GM12878 (cell line): ENCODE results near the gene CACHD1. TPM values are rescaled to one million over a fixed set of nuclear protein-coding genes. Genes with fewer than 3 reads are reported as not detected.

Experiments
- ATAC-seq: fragments of 200-7000 bp; cut with Tn5 transposase; 3 replicates; pipeline ENCODE4 v1.9.1; 2020; ENCODE audit warnings: mild to moderate bottlenecking, moderate library complexity
- BruUV-seq: library from RNA; stranded (reverse); fragments of 400-500 nt; replicated peaks from 2 replicates; lab custom pipeline; 2021; lab: Mats Ljungman, UMichigan
- CTCF ChIA-PET: fragments of 300-600 bp; sonication (Branson Sonifier 250); formaldehyde crosslinking; extraction: SDS; loops from one replicate; lab custom pipeline; 2021; ENCODE audit warnings: inconsistent platforms; lab: Yijun Ruan, JAX
- POLR2A ChIA-PET: fragments of 350-600 bp; formaldehyde crosslinking; extraction: SDS; loops from one replicate; lab custom pipeline; 2021; ENCODE audit warnings: inconsistent platforms; lab: Charles Lee
- RAD21 ChIA-PET: fragments of 300-600 bp; sonication (Branson Sonifier 250); formaldehyde crosslinking; loops from one replicate; lab custom pipeline; 2023; ENCODE audit warnings: antibody characterized with exemption; ENCODE audit not compliant: unreplicated experiment; lab: Charles Lee
- SMC1A ChIA-PET: fragments of 300-600 bp; sonication (Branson Sonifier 250); formaldehyde crosslinking; loops from one replicate; lab custom pipeline; 2023; ENCODE audit not compliant: unreplicated experiment, uncharacterized antibody; lab: Charles Lee
- DNase-seq: peaks from one replicate; pipeline ENCODE4 v3.0.0-alpha.2; 2011; ENCODE audit warnings: low read depth, low spot score
- FAIRE-seq: peaks from 3 replicates; lab custom pipeline; 2011; peaks lifted over from hg19 to GRCh38; lab: Jason Lieb, UNC
- H2AFZ ChIP-seq: 2 replicates; pipeline ENCODE4 v1.6.0; 2011; ENCODE audit warnings: low read depth, low read length, control low read depth; ENCODE audit not compliant: control insufficient read depth
- H3K27ac ChIP-seq: 2 replicates; pipeline ENCODE4 v1.5.1; 2011; ENCODE audit warnings: control low read depth; ENCODE audit not compliant: control insufficient read depth, insufficient read depth
- H3K27me3 ChIP-seq, 2 experiments: replicated peaks in 1 of 2; 2 replicates each; pipeline versions ENCODE4 v1.6.0 to v1.6.1; 2011; ENCODE audit warnings: low read length in 1 of 2; ENCODE audit not compliant: control insufficient read depth in 2 of 2, insufficient read depth in 2 of 2
- H3K36me3 ChIP-seq, 2 experiments: 2 replicates each; pipeline ENCODE4 v1.5.1; 2011; ENCODE audit warnings: low read length in 1 of 2; ENCODE audit not compliant: control insufficient read depth in 2 of 2, insufficient read depth in 2 of 2
- H3K4me1 ChIP-seq: 2 replicates; pipeline ENCODE4 v1.6.1; 2011; ENCODE audit warnings: mild to moderate bottlenecking, low read length, moderate library complexity, mixed read lengths; ENCODE audit not compliant: control insufficient read depth, insufficient read depth
- H3K4me2 ChIP-seq: 2 replicates; pipeline ENCODE4 v1.6.0; 2011; ENCODE audit warnings: control low read depth; ENCODE audit not compliant: control insufficient read depth, insufficient read depth
- H3K4me3 ChIP-seq: fragments of 200-600 bp; sonication (generic); 2 replicates; pipeline ENCODE4 v1.5.1; 2016
- H3K79me2 ChIP-seq: 2 replicates; pipeline ENCODE4 v1.6.0; 2011; ENCODE audit warnings: low read length; ENCODE audit not compliant: control insufficient read depth, insufficient read depth
- H3K9ac ChIP-seq: 2 replicates; pipeline ENCODE4 v1.8.0; 2011; ENCODE audit warnings: low read length, control low read depth, mixed read lengths; ENCODE audit not compliant: control insufficient read depth, insufficient read depth
- H3K9me3 ChIP-seq: replicated peaks from 3 replicates; pipeline ENCODE4 v1.5.1; 2011; ENCODE audit warnings: mild to moderate bottlenecking, low read length; ENCODE audit not compliant: control insufficient read depth, insufficient read depth
- H4K20me1 ChIP-seq: 2 replicates; pipeline ENCODE4 v1.6.0; 2011; ENCODE audit not compliant: control insufficient read depth, insufficient read depth
- BCL11A ChIP-seq: IDR thresholded peaks from 2 replicates; pipeline ENCODE4 v1.6.1; 2011; ENCODE audit warnings: low read depth, low read length
- BRCA1 ChIP-seq: IDR thresholded peaks from 2 replicates; pipeline ENCODE4 v1.6.1; 2011; ENCODE audit warnings: low read depth, low read length, improper control_type of control experiment
- CHD4 ChIP-seq: fragments of 200-600 bp; sonication (generic); IDR thresholded peaks from 2 replicates; pipeline ENCODE4 v1.6.1; 2016; ENCODE audit warnings: mild to moderate bottlenecking
- CTCF ChIP-seq, 3 experiments: IDR thresholded peaks in 2 of 3; conservative IDR thresholded peaks in 1 of 3; 2 replicates each; pipeline ENCODE4 v1.5.1; 2011; ENCODE audit warnings: low read depth in 3 of 3, low read length in 3 of 3, mild to moderate bottlenecking in 3 of 3, control low read depth in 2 of 3, moderate library complexity in 2 of 3, inconsistent platforms in 1 of 3, mixed read lengths in 1 of 3; ENCODE audit not compliant: control insufficient read depth in 2 of 3, insufficient read depth in 1 of 3; ENCODE audit errors: extremely low read depth in 1 of 3
- EP300 ChIP-seq, 2 experiments: fragments of 150-350 bp in 1 of 2; IDR thresholded peaks; 2 replicates each; pipeline ENCODE4 v1.6.1; 2011 to 2012; ENCODE audit warnings: low read depth in 2 of 2, low read length in 2 of 2, borderline replicate concordance in 1 of 2, improper control_type of control experiment in 1 of 2, inconsistent platforms in 1 of 2; ENCODE audit not compliant: control insufficient read depth in 1 of 2
- FOXM1 ChIP-seq: IDR thresholded peaks from 2 replicates; pipeline ENCODE4 v1.6.1; 2012; ENCODE audit warnings: low read depth, mild to moderate bottlenecking, inconsistent platforms, low read length, moderate library complexity
- IKZF2 ChIP-seq, 2 experiments: fragments of 450-650 bp; IDR thresholded peaks; 2 replicates each; pipeline ENCODE4 v1.6.1; 2017; ENCODE audit warnings: mild to moderate bottlenecking in 2 of 2, moderate library complexity in 2 of 2
- MTA2 ChIP-seq: fragments of 450-650 bp; IDR thresholded peaks from 2 replicates; pipeline ENCODE4 v1.6.1; 2016; ENCODE audit warnings: low read depth, mild to moderate bottlenecking, moderate library complexity
- MXI1 ChIP-seq: fragments of 150-350 bp; IDR thresholded peaks from 2 replicates; pipeline ENCODE4 v1.6.1; 2011; ENCODE audit warnings: low read depth, mild to moderate bottlenecking, inconsistent platforms, low read length, improper control_type of control experiment
- NBN ChIP-seq: fragments of 450-650 bp; IDR thresholded peaks from 2 replicates; pipeline ENCODE4 v1.6.1; 2016
- SUZ12 ChIP-seq: fragments of 200-600 bp; sonication (generic); IDR thresholded peaks from one replicate; pipeline ENCODE4 v1.6.1; 2018; ENCODE audit warnings: antibody characterized with exemption, mild to moderate bottlenecking; ENCODE audit not compliant: unreplicated experiment
- WGBS: methylation state at CpG from one replicate; pipeline ENCODE4 v1.1.6; 2016; ENCODE audit warnings: low lambda C conversion rate; ENCODE audit not compliant: insufficient replicate concordance, insufficient coverage; ENCODE audit errors: missing lambda C conversion rate; 5-methylcytosine and 5-hydroxymethylcytosine counted together
- in situ Hi-C: fragments of 300-500 bp; cut with MboI; formaldehyde crosslinking; loops from 9 replicates; pipeline ENCODE4 v1.14.3; 2018; ENCODE audit warnings: mixed read lengths
- intact Hi-C: fragments of 100-400 bp; cut with micrococcal nuclease; formaldehyde crosslinking; loops from one replicate; pipeline ENCODE4 v1.14.2; 2022; ENCODE audit not compliant: unreplicated experiment
- polyA plus RNA-seq, 11 experiments: library from polyadenylated mRNA; depleted of rRNA in 4 of 11; unstranded in 6 of 11; stranded (reverse) in 5 of 11; fragments of >200 nt; fragmentation: Nextera tagmentation in 4 of 11; fragmentation: Illumina TruSeq in 1 of 11; extraction: Ambion mirVana in 4 of 11; extraction: Trizol in 1 of 11; gene quantifications; 1 replicate in 1 of 11; 2 replicates in 10 of 11; pipeline versions ENCODE4 v1.2.1 to v1.2.3, GENCODE V29; 2011 to 2016; ENCODE audit warnings: inconsistent platforms in 2 of 11, missing spikeins in 2 of 11, low read depth in 1 of 11
- total RNA-seq, 4 experiments: library from RNA; depleted of rRNA in 3 of 4; stranded (reverse); fragments of >200 nt in 3 of 4; fragmentation: Illumina TruSeq in 1 of 4; extraction: Trizol in 1 of 4; gene quantifications; 2 replicates each; pipeline versions ENCODE4 v1.2.1 to v1.2.3, GENCODE V29; 2013 to 2021
- TF ChIP-seq, protein P1 (sequence below): fragments of 150-350 bp; IDR thresholded peaks from 2 replicates; pipeline ENCODE4 v1.6.1; 2016; ENCODE audit warnings: low read depth, low read length

CACHD1 gene
- total and polyA plus RNA-seq, 10 of the 15 experiments (the other 5 are each of a cell fraction or from before 2014, with no cell fraction given): 0.03 TPM; not detected in 9

DNA sequence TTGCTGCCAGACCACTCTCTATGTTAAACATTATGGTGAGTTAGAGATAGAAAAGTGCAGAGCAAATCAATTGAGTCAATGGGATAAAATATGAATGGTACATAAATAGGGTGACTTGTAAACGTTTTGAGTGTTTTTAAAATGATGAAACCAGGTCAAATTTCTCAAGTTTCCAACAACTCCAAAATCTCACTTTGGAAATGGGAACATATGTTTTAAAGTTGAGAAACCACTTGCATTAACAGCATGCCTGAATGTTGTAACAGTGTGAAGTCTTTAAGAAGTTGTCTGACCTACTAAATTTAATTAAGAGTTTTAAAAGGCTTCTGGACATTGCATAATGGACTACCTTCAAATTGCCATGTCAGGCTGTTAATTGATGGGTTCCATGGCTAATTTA is 241.3 kb downstream of the CACHD1 start (continued):
- TF ChIP-seq CTCF (IDR thresholded peaks at IDR 0.05 in 2 of 3, conservative IDR thresholded peaks at IDR 0.05 in 1 of 3; ENCODE audit: control insufficient read depth in 2 of 3, extremely low read depth in 1 of 3, insufficient read depth in 1 of 3, low read depth in 3 of 3, low read length in 3 of 3): no peak
- TF ChIP-seq, protein P1, sequence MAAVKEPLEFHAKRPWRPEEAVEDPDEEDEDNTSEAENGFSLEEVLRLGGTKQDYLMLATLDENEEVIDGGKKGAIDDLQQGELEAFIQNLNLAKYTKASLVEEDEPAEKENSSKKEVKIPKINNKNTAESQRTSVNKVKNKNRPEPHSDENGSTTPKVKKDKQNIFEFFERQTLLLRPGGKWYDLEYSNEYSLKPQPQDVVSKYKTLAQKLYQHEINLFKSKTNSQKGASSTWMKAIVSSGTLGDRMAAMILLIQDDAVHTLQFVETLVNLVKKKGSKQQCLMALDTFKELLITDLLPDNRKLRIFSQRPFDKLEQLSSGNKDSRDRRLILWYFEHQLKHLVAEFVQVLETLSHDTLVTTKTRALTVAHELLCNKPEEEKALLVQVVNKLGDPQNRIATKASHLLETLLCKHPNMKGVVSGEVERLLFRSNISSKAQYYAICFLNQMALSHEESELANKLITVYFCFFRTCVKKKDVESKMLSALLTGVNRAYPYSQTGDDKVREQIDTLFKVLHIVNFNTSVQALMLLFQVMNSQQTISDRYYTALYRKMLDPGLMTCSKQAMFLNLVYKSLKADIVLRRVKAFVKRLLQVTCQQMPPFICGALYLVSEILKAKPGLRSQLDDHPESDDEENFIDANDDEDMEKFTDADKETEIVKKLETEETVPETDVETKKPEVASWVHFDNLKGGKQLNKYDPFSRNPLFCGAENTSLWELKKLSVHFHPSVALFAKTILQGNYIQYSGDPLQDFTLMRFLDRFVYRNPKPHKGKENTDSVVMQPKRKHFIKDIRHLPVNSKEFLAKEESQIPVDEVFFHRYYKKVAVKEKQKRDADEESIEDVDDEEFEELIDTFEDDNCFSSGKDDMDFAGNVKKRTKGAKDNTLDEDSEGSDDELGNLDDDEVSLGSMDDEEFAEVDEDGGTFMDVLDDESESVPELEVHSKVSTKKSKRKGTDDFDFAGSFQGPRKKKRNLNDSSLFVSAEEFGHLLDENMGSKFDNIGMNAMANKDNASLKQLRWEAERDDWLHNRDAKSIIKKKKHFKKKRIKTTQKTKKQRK: no peak

- RAD21 ChIA-PET: no interaction called here
- in situ Hi-C loops: no loop called here
- WGBS: 8% methylated on average over 2 of the region's 2 CpGs
- TF ChIP-seq BCL11A (no peak), CHD4 (no peak), FOXM1 (no peak), EP300 (IDR thresholded peaks at IDR 0.05; ENCODE audit: borderline replicate concordance in 1 of 2, control insufficient read depth in 1 of 2, low read depth in 2 of 2, low read length in 2 of 2) (no peak), MTA2 (no peak), SUZ12 (no peak), IKZF2 (IDR thresholded peaks at IDR 0.05) (no peak), CTCF (IDR thresholded peaks at IDR 0.05 in 2 of 3, conservative IDR thresholded peaks at IDR 0.05 in 1 of 3; ENCODE audit: control insufficient read depth in 2 of 3, extremely low read depth in 1 of 3, insufficient read depth in 1 of 3, low read depth in 3 of 3, low read length in 3 of 3) (no peak), NBN (no peak), MXI1 (no peak), BRCA1 (no peak)
These were observed 242.1 kb downstream of the CACHD1 start for GRCh38 chr1:64712049-64712448.

More at GRCh38 chr1:64712049-64712448, 242.1 kb downstream of the CACHD1 start:
- no peak for DNase-seq
- CTCF ChIA-PET: no interaction called here
- Histone ChIP-seq H3K27ac (no peak overlapping the region), H3K4me2 (no peak overlapping the region), H2AFZ (no peak overlapping the region), H3K79me2 (no peaks in the 10 kb centered on the region), H3K4me1 (no peaks in the 10 kb centered on the region), H3K9me3 (no peaks in the 10 kb centered on the region), H4K20me1 (no peaks in the 10 kb centered on the region), H3K36me3 (no peaks in the 10 kb centered on the region), H3K4me3 (no peak overlapping the region), H3K27me3 (no peaks in the 10 kb centered on the region), H3K9ac (no peak overlapping the region)
- ATAC-seq: no peak
- no TSS peak for BruUV-seq
- intact Hi-C loops: no loop called here
- POLR2A ChIA-PET: no interaction called here
- SMC1A ChIA-PET: no interaction called here
- FAIRE-seq: no peak
